GM19023 (cell line): ENCODE measurements around the gene USP2.
A peak's percentile ranks its signal among the peaks of the same experiment; 100 is the strongest.

Experiments used
- ATAC-seq: cut with Tn5 transposase; IDR thresholded peaks from one replicate; pipeline ENCODE4 v1.9.1; 2021; ENCODE audit warnings: mild to moderate bottlenecking, moderate library complexity; ENCODE audit not compliant: unreplicated experiment

Gene USP2

GRCh38 chr11:119366690-119367620 lies 14.5 kb downstream of the USP2 start:
- ATAC-seq, result no peak

- ATAC-seq, result no peak
Measured at GRCh38 chr11:119365071-119365591, 16.4 kb downstream of the USP2 start.

GRCh38 chr11:119363851-119364590 lies 17.5 kb downstream of the USP2 start:
- peak; percentile 63 for ATAC-seq

- ATAC-seq, result no peak
Measured at GRCh38 chr11:119363081-119363850, 18.2 kb downstream of the USP2 start.

- ATAC-seq, result no peak
Measured at GRCh38 chr11:119362741-119363080, 18.8 kb downstream of the USP2 start.

- no peak for ATAC-seq
Measured at GRCh38 chr11:119361941-119362725, 19.4 kb downstream of the USP2 start.

- no peak for ATAC-seq
Measured at GRCh38 chr11:119361056-119361787, 20.3 kb downstream of the USP2 start.

GRCh38 chr11:119359365-119360214 lies 21.9 kb downstream of the USP2 start:
- no peak for ATAC-seq

GRCh38 chr11:119357074-119357473 lies 24.4 kb downstream of the USP2 start:
- no peak for ATAC-seq

- ATAC-seq, result peak; percentile 80
Measured at GRCh38 chr11:119356349-119357031, 25.0 kb downstream of the USP2 start.

GRCh38 chr11:119355091-119355843 lies 26.2 kb downstream of the USP2 start:
- ATAC-seq, result no peak

GRCh38 chr11:119352857-119353260 lies 28.6 kb downstream of the USP2 start:
- no peak for ATAC-seq

GRCh38 chr11:119351232-119351631 lies 30.3 kb downstream of the USP2 start:
- no peak for ATAC-seq

GRCh38 chr11:119350302-119350701 lies 31.2 kb downstream of the USP2 start:
- ATAC-seq, result no peak

GRCh38 chr11:119347940-119348605 lies 33.4 kb downstream of the USP2 start:
- ATAC-seq, result no peak

GRCh38 chr11:119347242-119347641 lies 34.2 kb downstream of the USP2 start:
- no peak for ATAC-seq

GRCh38 chr11:119346605-119347004 lies 34.9 kb downstream of the USP2 start, which contains the start of gene MFRP:
Gene MFRP (minus strand): TSS chr11:119346705. CDS start chr11:119346513, 192 bp downstream.
- ATAC-seq, result no peak
